CD14-positive monocyte (primary cell): ENCODE results near the gene KIF26B. TPM values are rescaled to one million over a fixed set of nuclear protein-coding genes. Genes with fewer than 3 reads are reported as not detected.

Experiments
- DNase-seq, 3 donors: peaks; one replicate each; pipeline ENCODE4 v3.0.0-alpha.2; 2011 to 2022
- H2AFZ ChIP-seq: 2 replicates; pipeline ENCODE4 v1.6.0; 2012; ENCODE audit warnings: mild to moderate bottlenecking, low read depth, low read length, inconsistent platforms; ENCODE audit not compliant: insufficient read depth, poor library complexity, severe bottlenecking
- H3K27ac ChIP-seq, 2 donors: 1 replicate in 1 of 2; 2 replicates in 1 of 2; pipeline ENCODE4 v1.5.1; 2012 to 2013; ENCODE audit warnings: low read length in 2 of 2, control low read depth in 1 of 2, inconsistent platforms in 1 of 2, low read depth in 1 of 2, mild to moderate bottlenecking in 1 of 2
- H3K27me3 ChIP-seq, 2 donors: one replicate each; pipeline versions ENCODE4 v1.6.0 to v1.6.1; 2011 to 2013; ENCODE audit warnings: low read length in 2 of 2; ENCODE audit not compliant: control insufficient read depth in 2 of 2, insufficient read depth in 2 of 2
- H3K36me3 ChIP-seq, 2 donors: replicated peaks in 1 of 2; 1 replicate in 1 of 2; 2 replicates in 1 of 2; pipeline versions ENCODE4 v1.5.1 to v1.6.1; 2012 to 2013; ENCODE audit warnings: low read length in 2 of 2, control low read depth in 1 of 2, inconsistent platforms in 1 of 2, mild to moderate bottlenecking in 1 of 2; ENCODE audit not compliant: insufficient read depth in 2 of 2, control insufficient read depth in 1 of 2
- H3K4me1 ChIP-seq, 2 donors: 1 replicate in 1 of 2; 2 replicates in 1 of 2; pipeline versions ENCODE4 v1.5.1 to v1.6.1; 2012 to 2013; ENCODE audit warnings: low read length in 2 of 2, control low read depth in 1 of 2, inconsistent platforms in 1 of 2, mild to moderate bottlenecking in 1 of 2, moderate library complexity in 1 of 2; ENCODE audit not compliant: insufficient read depth in 2 of 2, control insufficient read depth in 1 of 2
- H3K4me2 ChIP-seq: replicated peaks from 2 replicates; pipeline ENCODE3; 2012; ENCODE audit warnings: low read length, moderate library complexity, mild to moderate bottlenecking; ENCODE audit not compliant: poor library complexity, severe bottlenecking; ENCODE audit errors: extremely low read depth
- H3K4me3 ChIP-seq, 3 experiments: fragments of 200-600 bp in 1 of 3; sonication (generic) in 1 of 3; replicated peaks in 1 of 3; 1 replicate in 2 of 3; 2 replicates in 1 of 3; pipeline ENCODE4 v1.5.1; 2011 to 2013; ENCODE audit warnings: low read length in 3 of 3, mild to moderate bottlenecking in 3 of 3, control low read depth in 2 of 3, low read depth in 2 of 3, inconsistent platforms in 1 of 3, moderate library complexity in 1 of 3
- H3K79me2 ChIP-seq: 2 replicates; pipeline ENCODE4 v1.6.0; 2012; ENCODE audit warnings: mild to moderate bottlenecking, control low read depth, inconsistent platforms, low read length, moderate library complexity; ENCODE audit not compliant: insufficient read depth
- H3K9ac ChIP-seq: 2 replicates; pipeline ENCODE4 v1.6.0; 2017; ENCODE audit warnings: low read length, mild to moderate bottlenecking; ENCODE audit not compliant: insufficient read depth, poor library complexity, severe bottlenecking
- H3K9me3 ChIP-seq, 2 donors: replicated peaks in 1 of 2; 1 replicate in 1 of 2; 2 replicates in 1 of 2; pipeline versions ENCODE4 v1.5.1 to v1.6.1; 2012 to 2013; ENCODE audit warnings: low read length in 2 of 2, control low read depth in 1 of 2; ENCODE audit not compliant: control insufficient read depth in 1 of 2, insufficient read depth in 1 of 2
- H4K20me1 ChIP-seq: 2 replicates; pipeline ENCODE4 v1.6.0; 2012; ENCODE audit warnings: mild to moderate bottlenecking, low read length, control low read depth, moderate library complexity; ENCODE audit not compliant: insufficient read depth
- H3K27ac Mint-ChIP-seq, 7 donors: one replicate each; pipeline ENCODE4 v1.8.0; 2020; ENCODE audit warnings: mild to moderate bottlenecking in 7 of 7, mixed read lengths in 7 of 7, moderate library complexity in 6 of 7, inconsistent platforms in 2 of 7
- H3K27me3 Mint-ChIP-seq, 3 donors: one replicate each; pipeline ENCODE4 v1.8.0; 2021 to 2022; ENCODE audit warnings: low read depth in 3 of 3, mild to moderate bottlenecking in 3 of 3, mixed read lengths in 3 of 3, moderate library complexity in 3 of 3, inconsistent platforms in 1 of 3
- H3K36me3 Mint-ChIP-seq, 2 donors: one replicate each; pipeline ENCODE4 v1.8.0; 2020; ENCODE audit warnings: mixed read lengths in 2 of 2, inconsistent platforms in 1 of 2, mild to moderate bottlenecking in 1 of 2
- H3K4me1 Mint-ChIP-seq: one replicate; pipeline ENCODE4 v1.8.0; 2020; ENCODE audit warnings: mild to moderate bottlenecking, mixed read lengths
- H3K4me3 Mint-ChIP-seq, 2 donors: one replicate each; pipeline ENCODE4 v1.8.0; 2020; ENCODE audit warnings: mild to moderate bottlenecking in 2 of 2, mixed read lengths in 2 of 2, moderate library complexity in 1 of 2
- H3K9me3 Mint-ChIP-seq, 7 donors: one replicate each; pipeline ENCODE4 v1.8.0; 2020 to 2022; ENCODE audit warnings: mixed read lengths in 7 of 7, mild to moderate bottlenecking in 6 of 7, moderate library complexity in 6 of 7, inconsistent platforms in 2 of 7
- WGBS: methylation state at CpG from one replicate; pipeline ENCODE4 v1.1.5; 2013; ENCODE audit warnings: missing lambda C conversion rate; ENCODE audit not compliant: insufficient coverage; 5-methylcytosine and 5-hydroxymethylcytosine counted together
- intact Hi-C, 2 donors: fragments of 100-400 bp; cut with micrococcal nuclease; formaldehyde crosslinking; loops; one replicate each; pipeline versions ENCODE4 v1.15.0 to v1.15.1; 2023
- polyA plus RNA-seq, 3 donors: library from polyadenylated mRNA; depleted of rRNA in 1 of 3; unstranded in 2 of 3; stranded (reverse) in 1 of 3; fragments of 300-500 nt in 2 of 3; fragments of >200 nt in 1 of 3; fragmentation: Illumina TruSeq in 2 of 3; gene quantifications; 1 replicate in 2 of 3; 2 replicates in 1 of 3; pipeline ENCODE4 v1.2.3, GENCODE V29; 2012 to 2021
- TF ChIP-seq, protein P1 (sequence below): fragments of 200-600 bp; IDR thresholded peaks from one replicate; pipeline ENCODE4 v1.8.0; 2022; ENCODE audit warnings: antibody characterized with exemption, mild to moderate bottlenecking

The KIF26B gene
- polyA plus RNA-seq, 3 donors: 0.01 to 0.05 TPM; not detected in 1

DNA sequence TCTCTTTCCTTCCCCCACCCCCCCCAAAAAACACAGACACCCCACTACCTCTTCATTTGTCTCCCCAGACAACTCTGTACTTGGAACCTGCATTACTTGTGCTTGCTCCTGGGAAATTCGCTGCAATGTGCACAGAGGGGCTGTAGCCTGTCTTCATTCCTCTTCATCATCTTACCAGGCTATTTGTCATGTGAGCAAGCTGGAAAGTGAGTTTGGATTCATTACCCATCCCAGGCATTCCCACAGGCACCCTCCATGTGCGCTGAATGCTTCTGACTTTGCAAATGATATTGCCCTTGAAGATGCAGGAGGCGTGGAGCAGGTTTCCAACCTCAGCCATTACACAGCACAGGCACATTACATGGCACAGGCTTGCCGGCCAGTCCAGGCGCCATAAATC, 494.9 kb downstream of the KIF26B start:
- H3K9ac ChIP-seq: no peak overlapping the region
- Mint-ChIP-seq H3K4me3 (no peak overlapping the region), H3K27ac (no peak overlapping the region), H3K4me1 (peaks cover 8% of the 10 kb centered on the region), H3K36me3 (peaks cover 4 to 5% of the 10 kb centered on the region in 2 donors), H3K9me3 (peaks cover 0 to 9% (median 2%) of the 10 kb centered on the region in 7 donors), H3K27me3 (peaks cover 1 to 25% (median 19%) of the 10 kb centered on the region in 3 donors)
- H3K79me2 ChIP-seq: no peaks in the 10 kb centered on the region
- no peak overlapping the region for H3K27ac ChIP-seq
- H3K9me3 ChIP-seq: no peaks in the 10 kb centered on the region
- no peak overlapping the region for H3K4me2 ChIP-seq
- H3K27me3 ChIP-seq: no peaks in the 10 kb centered on the region
- H3K4me1 ChIP-seq: peaks cover 0 to 5% of the 10 kb centered on the region in 2 donors
- no peak overlapping the region for H3K4me3 ChIP-seq
- H4K20me1 ChIP-seq: no peaks in the 10 kb centered on the region
- WGBS: 93% methylated on average over 4 of the region's 5 CpGs
- TF ChIP-seq, protein P1, sequence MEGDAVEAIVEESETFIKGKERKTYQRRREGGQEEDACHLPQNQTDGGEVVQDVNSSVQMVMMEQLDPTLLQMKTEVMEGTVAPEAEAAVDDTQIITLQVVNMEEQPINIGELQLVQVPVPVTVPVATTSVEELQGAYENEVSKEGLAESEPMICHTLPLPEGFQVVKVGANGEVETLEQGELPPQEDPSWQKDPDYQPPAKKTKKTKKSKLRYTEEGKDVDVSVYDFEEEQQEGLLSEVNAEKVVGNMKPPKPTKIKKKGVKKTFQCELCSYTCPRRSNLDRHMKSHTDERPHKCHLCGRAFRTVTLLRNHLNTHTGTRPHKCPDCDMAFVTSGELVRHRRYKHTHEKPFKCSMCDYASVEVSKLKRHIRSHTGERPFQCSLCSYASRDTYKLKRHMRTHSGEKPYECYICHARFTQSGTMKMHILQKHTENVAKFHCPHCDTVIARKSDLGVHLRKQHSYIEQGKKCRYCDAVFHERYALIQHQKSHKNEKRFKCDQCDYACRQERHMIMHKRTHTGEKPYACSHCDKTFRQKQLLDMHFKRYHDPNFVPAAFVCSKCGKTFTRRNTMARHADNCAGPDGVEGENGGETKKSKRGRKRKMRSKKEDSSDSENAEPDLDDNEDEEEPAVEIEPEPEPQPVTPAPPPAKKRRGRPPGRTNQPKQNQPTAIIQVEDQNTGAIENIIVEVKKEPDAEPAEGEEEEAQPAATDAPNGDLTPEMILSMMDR: no peak
- H2AFZ ChIP-seq: no peak overlapping the region
- no peaks in the 10 kb centered on the region for H3K36me3 ChIP-seq
- intact Hi-C loops: no loop called here
- no peak for DNase-seq

GRCh38 chr1:245650441-245650960, 495.7 kb downstream of the KIF26B start:
- H4K20me1 ChIP-seq: no peaks in the 10 kb centered on the region
- Mint-ChIP-seq H3K27me3 (peaks cover 1 to 25% (median 19%) of the 10 kb centered on the region in 3 donors), H3K4me3 (no peak overlapping the region), H3K9me3 (peaks cover 0 to 5% (median 2%) of the 10 kb centered on the region in 7 donors), H3K4me1 (peaks cover 8% of the 10 kb centered on the region), H3K27ac (no peak overlapping the region), H3K36me3 (peaks cover 4 to 5% of the 10 kb centered on the region in 2 donors)
- DNase-seq: no peak
- WGBS: 100% methylated on average over 3 of the region's 7 CpGs
- intact Hi-C loops: no loop called here
- H3K36me3 ChIP-seq: no peaks in the 10 kb centered on the region
- H3K9me3 ChIP-seq: no peaks in the 10 kb centered on the region
- no peaks in the 10 kb centered on the region for H3K79me2 ChIP-seq
- no peak overlapping the region for H3K27ac ChIP-seq
- H3K27me3 ChIP-seq: no peaks in the 10 kb centered on the region
- no peak overlapping the region for H3K4me2 ChIP-seq
- H3K4me3 ChIP-seq: no peak overlapping the region
- H3K9ac ChIP-seq: no peak overlapping the region
- TF ChIP-seq, protein P1: no peak
- peaks cover 0 to 5% of the 10 kb centered on the region in 2 donors for H3K4me1 ChIP-seq
- H2AFZ ChIP-seq: no peak overlapping the region
